ENCODE measurements around the gene MYO7B.

GRCh38 chr2:127598711-127599110 is 63.2 kb downstream of the MYO7B start:
- no peak for TF ChIP-seq CTCF (IDR thresholded peaks at IDR 0.05)
- TF ChIP-seq POLR2AphosphoS5 (IDR thresholded peaks at IDR 0.05), result no peak

Measured in gastroesophageal sphincter (tissue), 3 donors.